IPS DF 4.7 (cell line): ENCODE data around the gene LDLRAP1.

Experiments
- DNase-seq: peaks from one replicate; pipeline ENCODE4 v3.0.0-alpha.2; 2013; ENCODE audit warnings: low spot score; ENCODE audit errors: extremely low read depth

LDLRAP1 gene

DNA sequence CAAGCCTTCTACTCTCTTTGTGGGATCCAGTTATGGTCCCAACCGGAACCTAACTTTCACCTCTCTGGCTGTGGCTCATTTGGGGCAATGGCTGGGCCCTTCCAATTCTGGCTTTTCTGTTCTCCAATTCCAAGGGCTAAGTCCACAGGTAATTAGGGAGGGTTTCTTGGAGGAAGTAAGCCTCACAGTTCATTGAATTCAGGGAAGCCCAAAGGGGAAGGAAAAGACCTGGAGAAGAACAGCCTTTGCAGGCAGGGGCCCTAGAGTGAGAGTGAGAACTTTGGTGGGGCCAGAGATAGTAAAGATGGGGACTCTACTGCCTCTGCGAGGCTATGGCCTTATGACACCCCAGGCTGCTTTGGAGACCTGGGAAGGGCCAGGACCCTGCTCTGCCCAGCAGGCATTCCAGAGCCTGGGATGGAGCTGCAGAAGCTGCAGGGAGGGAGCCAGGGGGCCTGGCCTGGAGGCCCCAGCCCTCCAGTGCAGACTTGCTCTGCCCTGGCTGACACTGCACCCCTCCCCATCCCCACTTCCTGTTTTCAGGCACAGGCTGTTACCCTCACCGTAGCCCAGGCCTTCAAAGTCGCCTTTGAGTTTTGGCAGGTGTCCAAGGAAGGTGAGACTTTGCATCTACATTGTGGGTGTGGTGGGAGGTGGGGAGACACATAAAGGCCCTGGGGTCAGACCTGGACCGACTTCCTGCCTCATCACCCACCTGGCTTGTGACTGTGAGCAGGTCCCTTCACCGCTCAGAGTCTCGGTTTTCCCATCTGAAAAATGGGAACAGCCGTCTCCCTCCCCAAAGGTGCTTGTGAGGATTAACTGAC, 18.9 kb downstream of the LDLRAP1 start:
- DNase-seq = no peak

- no peak for DNase-seq
Measured at GRCh38 chr1:25562928-25563283, 19.5 kb downstream of the LDLRAP1 start.

DNA sequence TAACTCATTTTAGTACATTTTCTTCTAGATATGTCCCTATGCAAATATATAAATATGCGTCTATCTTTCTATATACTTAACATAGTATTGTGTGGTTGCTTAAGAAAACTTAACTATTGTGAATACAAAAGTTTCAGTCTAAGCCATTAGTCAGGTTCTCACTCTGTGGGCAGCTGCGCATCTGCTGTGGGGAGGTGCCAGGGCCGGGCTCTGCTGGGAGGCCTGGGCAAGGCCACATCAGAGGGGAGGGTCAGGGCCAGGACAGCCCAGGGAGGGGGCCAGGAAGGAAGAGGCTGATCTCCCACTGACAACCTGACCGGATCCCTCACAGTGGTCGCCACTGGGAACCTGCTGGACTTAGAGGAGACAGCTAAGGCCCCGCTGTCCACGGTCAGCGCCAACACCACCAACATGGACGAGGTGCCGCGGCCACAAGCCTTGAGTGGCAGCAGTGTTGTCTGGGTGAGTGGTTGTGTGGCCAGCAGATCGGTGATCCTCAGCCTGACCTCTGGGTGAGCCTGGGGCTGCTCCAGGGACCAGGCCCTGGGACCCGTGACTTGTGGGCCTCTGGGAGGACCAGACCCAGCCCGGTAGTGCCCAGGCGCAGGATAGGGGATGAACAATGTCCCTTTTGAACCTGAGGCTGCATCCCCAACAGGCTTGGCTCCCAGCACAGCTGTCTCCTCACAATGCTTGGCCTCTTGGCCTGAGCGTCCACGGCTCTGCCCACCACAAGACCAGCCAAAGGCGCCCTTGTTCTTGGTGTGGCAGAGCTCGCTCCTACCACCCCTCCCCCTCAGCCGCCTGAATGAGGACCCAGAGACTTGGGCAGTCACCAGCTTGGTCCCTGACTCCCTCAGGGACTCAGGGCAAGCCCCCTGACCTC, 20.2 kb downstream of the LDLRAP1 start:
- no peak for DNase-seq

GRCh38 chr1:25564777-25565574, 21.6 kb downstream of the LDLRAP1 start:
- DNase-seq = no peak

- DNase-seq = no peak
Measured at GRCh38 chr1:25565626-25566025, 22.2 kb downstream of the LDLRAP1 start.

DNA sequence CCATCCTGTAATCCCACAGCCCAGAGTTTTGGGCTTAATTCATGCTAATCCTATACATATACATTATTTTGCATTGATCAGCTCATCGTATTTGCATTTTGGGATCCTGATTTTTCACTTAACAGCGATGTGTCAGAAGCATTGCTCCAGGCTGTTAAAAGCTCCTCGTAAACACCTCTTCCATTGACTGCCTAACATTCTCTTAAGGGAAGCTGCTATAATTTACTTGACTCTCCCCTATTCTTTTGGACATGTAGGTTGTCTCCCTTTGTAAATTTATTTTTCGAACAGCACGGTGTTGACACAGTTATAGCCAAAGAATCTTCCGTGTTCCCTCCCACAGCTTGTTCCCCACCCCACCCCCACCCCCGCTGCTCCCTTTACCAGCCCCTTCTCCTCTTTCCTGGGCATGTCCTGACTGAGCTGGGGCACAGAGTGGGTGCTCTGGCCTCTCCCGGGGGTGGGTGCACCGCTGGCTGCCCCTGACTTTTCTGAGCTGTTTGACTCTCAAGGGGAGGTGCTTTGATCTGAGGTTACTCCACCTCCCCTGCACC, 22.8 kb downstream of the LDLRAP1 start:
- DNase-seq = no peak

DNA sequence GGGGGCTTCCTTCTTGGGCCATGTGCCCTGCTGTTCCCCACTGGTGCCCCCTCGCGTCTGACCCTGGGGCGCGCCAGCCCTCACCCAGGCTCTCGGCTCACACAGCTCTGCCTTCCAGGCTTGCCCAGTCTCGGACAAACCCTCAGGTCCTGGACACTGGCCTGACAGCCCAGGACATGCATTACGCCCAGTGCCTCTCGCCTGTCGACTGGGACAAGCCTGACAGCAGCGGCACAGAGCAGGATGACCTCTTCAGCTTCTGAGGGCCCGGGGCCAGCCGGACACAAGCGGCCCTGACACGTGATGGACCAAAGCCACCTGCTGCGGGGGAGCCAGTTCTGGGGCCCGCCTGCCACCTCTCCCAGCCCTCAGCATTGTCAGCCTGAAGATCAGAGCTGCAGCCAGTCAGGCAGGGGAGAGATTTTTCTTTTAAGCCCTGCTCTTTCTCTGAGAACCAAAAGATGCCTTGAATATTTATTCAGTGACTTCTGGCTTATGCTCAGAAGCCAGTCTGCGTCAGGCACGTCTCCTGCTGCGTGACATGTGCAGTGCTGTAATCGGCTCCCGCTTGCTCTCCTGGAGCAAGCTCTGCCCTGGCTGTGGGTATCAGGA, 23.4 kb downstream of the LDLRAP1 start:
- no peak for DNase-seq

GRCh38 chr1:25567710-25568089, 24.3 kb downstream of the LDLRAP1 start:
- no peak for DNase-seq

GRCh38 chr1:25568090-25568833, 24.9 kb downstream of the LDLRAP1 start:
- no peak for DNase-seq

DNA sequence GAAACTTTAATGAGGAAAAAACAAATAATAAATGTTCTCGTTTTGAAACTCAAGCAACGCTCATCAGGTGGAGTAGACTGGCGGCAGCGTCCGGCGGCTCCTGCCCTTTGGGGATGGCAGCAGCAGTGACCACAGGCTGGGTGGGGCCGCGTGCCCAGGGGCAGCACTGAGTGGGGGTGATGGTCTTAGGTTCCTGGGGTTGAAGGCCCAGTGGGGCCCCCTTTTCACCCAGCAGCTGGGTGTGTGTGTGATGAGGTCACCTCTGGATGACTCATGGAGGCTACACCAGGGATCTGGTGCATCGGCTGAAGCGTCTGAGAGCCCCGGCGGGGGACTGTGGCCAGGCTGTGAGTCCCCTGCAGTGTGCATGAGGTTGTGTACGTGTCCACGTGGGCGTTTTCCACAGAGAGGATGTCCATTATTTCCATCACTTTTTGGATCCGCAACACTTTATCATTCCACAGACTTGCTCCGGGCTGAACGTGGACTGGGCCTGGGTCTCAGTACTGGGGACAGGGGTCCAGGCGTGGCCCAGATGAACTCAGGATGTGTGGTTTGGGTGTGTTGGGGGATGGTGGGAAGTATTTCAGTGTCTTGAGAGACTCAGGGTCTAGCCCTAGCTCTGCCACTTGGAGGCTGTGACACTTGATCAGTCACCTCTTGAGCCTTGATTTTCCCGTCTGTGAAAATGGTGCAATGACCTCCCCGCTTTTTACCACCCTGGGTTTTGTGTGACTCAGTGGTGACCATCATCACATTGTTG, 25.6 kb downstream of the LDLRAP1 start:
- DNase-seq = no peak

DNA sequence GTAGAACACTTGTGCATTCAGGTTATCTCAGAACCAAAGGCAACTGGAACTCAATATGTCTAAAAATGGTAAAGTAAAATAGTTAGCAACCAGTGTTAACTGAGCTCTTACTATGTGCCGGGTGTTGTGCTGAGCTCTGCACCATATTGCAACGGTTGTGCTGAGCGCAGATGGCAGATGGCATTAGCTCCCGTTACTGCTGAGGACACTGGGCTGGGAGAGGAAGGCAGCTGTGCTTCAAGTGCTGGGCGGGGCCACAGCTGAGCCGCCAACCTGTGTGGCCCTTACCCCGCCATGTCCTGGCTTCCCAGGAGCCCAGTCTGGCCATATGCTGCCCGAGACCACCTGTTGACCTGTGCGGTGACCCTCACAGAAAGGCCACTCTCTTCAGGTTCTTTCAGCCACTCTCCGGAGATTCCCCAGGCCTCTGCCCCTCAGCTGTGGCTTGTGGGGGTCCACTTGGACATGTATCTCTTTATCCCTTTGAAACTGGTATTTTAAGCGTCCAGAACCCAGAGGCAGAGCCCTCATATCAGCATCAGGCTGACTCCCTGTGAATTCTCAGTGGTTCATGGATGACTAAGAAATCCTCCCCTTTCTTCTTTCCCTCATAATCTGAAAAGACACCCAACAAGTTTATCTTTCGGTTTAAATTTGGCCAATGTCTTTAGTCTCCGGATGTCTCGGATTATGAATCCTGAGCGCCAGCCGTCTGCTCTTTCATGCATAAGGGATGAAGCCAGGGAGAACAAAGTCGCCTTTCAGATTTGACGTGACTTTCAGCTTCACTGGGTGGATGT, 26.4 kb downstream of the LDLRAP1 start:
- DNase-seq = no peak

DNA sequence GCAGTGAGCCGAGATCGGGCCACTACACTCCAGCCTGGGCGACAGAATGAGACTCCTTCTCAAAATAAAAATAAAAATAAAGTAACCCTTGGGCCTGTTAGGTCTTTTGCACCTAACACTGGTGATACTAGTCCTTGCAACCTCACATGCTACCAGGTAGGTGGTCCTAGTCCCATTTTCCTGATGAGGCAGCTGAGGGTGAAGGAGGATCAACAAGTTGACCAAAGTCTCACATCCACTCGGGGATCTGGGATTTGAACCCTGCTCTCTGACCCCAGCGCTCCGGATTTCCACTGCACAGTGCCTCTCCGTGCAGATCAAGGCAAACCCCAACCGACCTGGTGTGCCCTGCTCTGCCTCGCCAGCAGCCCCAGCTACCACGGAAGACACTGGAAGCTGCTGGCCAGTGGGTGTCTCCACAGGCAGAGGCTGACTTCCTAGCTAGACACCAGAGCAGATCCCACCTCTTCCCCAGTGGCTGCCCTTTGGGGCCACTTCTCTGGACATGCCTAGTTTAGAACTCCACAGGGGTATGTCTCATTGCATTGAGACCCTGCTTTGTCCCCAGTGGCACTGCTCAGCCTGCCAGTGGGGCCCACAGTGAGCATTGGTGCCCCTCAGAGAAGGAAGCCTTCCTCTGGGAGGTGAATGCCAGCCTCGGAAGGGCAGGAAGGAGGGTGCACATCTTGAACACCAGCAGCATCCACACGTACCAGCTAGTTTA, 27.6 kb downstream of the LDLRAP1 start:
- no peak for DNase-seq

- no peak for DNase-seq
Measured at GRCh38 chr1:25571522-25571970, 28.1 kb downstream of the LDLRAP1 start.

- no peak for DNase-seq
Measured at GRCh38 chr1:25572107-25572506, 28.7 kb downstream of the LDLRAP1 start.

DNA sequence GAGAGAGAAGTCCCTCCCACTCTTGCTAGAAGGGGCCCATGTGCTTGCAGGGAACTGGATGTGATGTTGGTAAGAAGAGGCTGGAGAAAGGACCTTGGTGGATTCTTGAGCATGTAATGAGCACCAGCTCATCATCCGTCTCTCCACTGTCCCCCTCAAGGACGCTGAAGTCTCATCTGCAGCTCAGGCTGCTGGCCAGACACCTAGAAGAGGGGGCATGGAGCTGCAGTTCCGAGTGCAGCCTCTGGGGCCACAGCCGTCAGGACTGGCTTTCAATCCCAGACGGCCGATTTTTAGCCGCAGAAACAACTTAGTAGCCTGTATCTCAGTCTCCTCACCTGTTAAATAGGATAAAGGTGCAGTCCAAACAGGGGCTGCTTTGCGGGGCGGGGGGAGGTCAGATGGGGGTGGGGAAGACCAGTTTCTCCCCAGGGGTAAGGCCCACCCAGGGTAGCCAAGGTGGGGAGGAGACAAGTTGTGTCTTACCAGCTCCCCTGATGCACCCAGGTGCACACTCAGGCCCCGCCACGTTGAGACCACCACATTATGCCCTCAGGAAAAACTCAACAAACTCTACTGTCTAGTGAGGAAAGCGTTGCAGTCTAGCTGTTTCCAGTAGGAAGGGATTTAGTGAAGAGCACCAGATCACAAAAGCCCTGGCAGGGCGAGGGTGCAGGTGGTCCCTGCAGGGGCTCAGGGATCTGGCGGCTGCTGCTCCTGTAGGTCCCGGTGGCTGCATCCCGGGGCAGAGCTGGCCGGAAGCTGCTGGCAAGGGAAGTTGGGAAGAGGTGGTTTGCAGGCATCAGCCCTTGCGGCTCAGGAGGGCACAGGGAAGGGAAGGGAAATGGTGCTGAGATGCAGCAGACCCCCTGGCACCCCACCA, 29.5 kb downstream of the LDLRAP1 start:
- DNase-seq = no peak

- no peak for DNase-seq
Measured at GRCh38 chr1:25573591-25573930, 30.2 kb downstream of the LDLRAP1 start.

- DNase-seq = no peak
Measured at GRCh38 chr1:25573961-25574360, 30.6 kb downstream of the LDLRAP1 start.
